Body of pancreas (tissue), 4 donors: ENCODE data around the gene CARD8.

Source experiments
- CTCF ChIP-seq, 7 experiments: fragments of 450-650 bp in 4 of 7; fragments of 200-600 bp in 3 of 7; sonication (generic) in 3 of 7; IDR thresholded peaks; one replicate each; pipeline ENCODE4 v1.5.1; 2016 to 2019; ENCODE audit warnings: antibody characterized with exemption in 7 of 7
- POLR2A ChIP-seq, 3 donors: fragments of 450-650 bp; IDR thresholded peaks; one replicate each; pipeline ENCODE4 v1.6.1; 2016; ENCODE audit warnings: antibody characterized with exemption in 3 of 3, mild to moderate bottlenecking in 2 of 3

- no peak for TF ChIP-seq POLR2A (IDR thresholded peaks at IDR 0.05)
- TF ChIP-seq CTCF (IDR thresholded peaks at IDR 0.05) = no peak
Measured at GRCh38 chr19:48194844-48195830, 60.6 kb downstream of the CARD8 start.
